ENCODE results near the gene SETD7.

The SETD7 gene

GRCh38 chr4:139556071-139556723 lies at the start of gene SETD7:
SETD7 (minus strand) TSS chr4:139556219; CDS start chr4:139556137, 82 bp downstream.
- DNase-seq (ENCODE audit: low read depth in 1 of 2, low spot score in 1 of 2), result peak; percentile 22 to 40

- DNase-seq (ENCODE audit: low read depth in 1 of 2, low spot score in 1 of 2), result no peak
These were observed 49.5 kb upstream of the SETD7 start for GRCh38 chr4:139605516-139605915.

DNA sequence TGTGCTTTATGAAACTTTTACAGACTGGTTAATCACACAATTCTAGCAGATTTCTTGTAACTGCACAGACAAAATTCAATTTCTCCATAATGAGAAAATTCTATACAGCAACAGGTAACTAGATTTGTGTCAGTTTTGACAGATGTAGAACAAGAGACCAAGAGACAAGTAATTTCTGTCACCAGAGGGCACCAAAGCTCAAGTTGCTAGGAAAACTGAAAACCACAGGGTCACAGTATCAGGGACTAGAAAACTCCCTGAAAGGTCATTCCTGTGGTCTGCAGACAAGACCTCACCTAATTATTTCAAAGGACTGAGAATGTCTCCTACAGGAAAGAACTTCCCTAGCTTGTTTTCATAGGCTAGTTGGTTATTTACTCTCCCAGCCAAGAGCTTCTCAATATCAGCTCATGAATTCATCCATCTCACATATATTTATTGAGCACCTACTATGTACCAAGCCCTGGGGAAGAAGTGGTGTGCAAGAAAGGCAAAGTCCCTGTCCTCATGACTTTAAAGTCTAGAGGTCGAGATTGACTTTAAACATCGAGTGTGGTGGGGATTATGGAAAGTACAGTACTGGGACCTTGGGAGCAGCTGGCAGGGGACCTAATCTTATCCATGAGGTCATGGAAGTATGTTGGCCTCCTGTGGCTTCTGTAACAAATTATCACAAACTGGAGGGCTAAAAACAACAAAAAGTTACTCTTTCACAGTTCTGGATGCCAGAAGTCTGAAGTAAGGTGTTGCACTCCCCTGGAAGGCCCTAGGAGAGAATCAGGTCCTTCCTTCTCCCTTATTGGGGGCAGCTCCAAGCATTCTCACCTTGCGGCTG lies 47.8 kb upstream of the SETD7 start:
- DNase-seq (ENCODE audit: low read depth in 1 of 2, low spot score in 1 of 2), result no peak

GRCh38 chr4:139602776-139603360 lies 46.8 kb upstream of the SETD7 start:
- no peak for DNase-seq (ENCODE audit: low read depth in 1 of 2, low spot score in 1 of 2)

GRCh38 chr4:139600662-139601061 lies 44.6 kb upstream of the SETD7 start:
- DNase-seq (ENCODE audit: low read depth in 1 of 2, low spot score in 1 of 2), result no peak

GRCh38 chr4:139599594-139600374 lies 43.8 kb upstream of the SETD7 start:
- DNase-seq (ENCODE audit: low read depth in 1 of 2, low spot score in 1 of 2), result no peak

GRCh38 chr4:139599076-139599475 lies 43.1 kb upstream of the SETD7 start:
- DNase-seq (ENCODE audit: low read depth in 1 of 2, low spot score in 1 of 2), result no peak

DNA sequence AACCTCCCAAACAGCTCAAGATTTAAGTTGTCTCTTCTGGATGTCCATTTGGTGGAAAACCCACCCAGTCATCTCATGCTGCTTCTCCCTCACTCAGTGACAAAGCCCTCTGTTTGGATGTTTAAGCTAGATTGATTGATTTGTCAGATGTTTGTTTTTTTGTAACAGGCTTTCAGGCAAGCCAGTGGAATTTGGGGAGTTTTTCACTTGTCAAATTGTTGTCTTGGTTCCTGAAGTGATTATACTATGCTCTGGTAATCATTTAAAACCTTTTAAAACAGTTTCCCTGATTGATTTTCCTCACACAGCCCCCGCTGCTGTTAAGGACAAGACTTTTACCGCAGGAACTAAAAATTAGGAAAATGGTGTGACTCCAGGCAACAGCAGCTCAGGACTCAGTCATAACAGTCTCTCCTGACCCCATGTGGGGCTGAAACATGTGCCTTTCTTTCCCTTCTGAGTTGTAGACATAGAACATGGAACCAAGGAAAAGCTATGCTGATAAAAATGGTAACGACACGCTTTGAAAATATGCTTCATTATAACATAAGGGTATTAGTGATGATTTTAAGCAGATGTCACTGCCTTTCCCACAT lies 40.8 kb upstream of the SETD7 start:
- DNase-seq (ENCODE audit: low read depth in 1 of 2, low spot score in 1 of 2), result no peak

DNA sequence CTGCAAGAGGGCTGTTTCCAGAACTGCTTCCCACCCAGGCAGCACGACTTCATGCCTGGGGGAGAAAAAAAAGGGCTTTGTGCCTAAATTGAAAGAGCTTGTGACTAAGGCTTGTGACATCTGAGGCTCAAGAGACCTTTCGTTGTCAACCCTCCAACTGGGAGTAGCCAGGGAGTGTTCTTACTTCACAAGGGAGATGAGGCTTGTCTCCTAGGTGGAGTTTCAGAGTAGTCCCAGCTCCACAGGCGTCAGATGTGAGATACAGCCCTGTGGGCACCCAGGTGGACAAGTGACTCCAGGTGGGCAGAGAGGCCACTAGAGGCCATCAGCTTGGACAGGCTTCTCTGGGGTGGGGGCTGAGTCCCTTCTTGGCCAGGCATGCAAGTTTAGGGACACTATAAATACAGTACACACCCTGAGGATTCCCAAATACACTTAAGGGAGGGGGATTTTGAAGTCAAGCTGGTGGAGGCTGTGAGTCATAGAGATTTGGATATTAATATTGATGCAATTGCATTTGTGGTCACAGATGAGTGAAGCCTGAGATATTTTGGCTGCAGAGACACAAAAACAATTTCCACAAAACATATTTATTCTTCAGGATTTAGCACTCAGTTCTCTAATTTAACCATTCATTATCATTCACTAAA lies 40.1 kb upstream of the SETD7 start:
- no peak for DNase-seq (ENCODE audit: low read depth in 1 of 2, low spot score in 1 of 2)

DNA sequence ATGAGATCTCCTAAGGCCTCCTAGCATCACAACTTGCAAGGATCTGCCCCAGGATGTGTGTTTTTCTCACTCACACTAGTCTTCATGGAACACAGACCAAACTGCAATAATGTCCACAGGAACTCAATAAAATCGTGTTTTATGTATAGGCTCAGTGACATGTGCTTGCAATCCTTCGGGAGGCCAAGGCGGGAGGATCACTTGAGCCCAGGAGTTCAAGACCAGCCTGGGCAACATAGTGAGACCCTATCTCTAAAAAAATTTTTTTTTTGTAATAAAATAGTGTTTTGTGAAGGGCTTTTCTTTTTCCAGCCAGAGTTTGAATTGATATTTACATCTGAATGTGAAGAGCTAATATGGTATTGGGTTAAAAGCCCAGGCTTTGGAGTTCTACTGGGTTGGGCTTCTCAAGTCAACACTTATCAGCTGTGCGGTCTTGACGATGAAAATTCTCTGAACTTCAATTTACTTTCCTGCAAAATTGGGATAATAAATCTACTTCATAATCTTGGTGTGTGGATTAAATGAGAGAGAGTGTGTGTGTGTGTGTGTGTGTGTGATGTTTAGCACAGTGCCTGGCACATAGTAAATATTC lies 38.7 kb upstream of the SETD7 start:
- no peak for DNase-seq (ENCODE audit: low read depth in 1 of 2, low spot score in 1 of 2)

DNA sequence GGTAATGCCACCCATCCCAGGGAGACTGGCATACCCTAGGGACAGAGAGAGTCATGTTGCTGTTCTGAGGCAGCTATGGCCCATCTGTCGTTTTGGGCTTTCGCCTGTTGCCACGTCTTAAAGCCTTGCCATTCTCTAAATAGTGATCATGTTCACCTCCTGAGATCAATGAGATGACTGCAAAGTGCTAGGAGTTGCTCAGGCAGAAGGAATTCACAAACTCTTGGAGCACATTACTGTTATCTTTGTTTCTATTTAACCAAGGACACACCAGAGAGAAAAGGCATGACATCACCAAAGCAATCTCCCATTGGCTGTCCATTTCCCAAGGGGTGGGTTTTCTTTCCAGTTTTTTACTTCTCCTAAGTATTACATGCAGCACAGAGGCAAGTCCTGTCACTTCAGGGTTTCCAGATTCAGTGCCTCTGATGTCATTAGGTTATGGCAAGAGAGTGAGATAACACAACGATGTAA lies 37.1 kb upstream of the SETD7 start:
- no peak for DNase-seq (ENCODE audit: low read depth in 1 of 2, low spot score in 1 of 2)

GRCh38 chr4:139589336-139590018 lies 33.5 kb upstream of the SETD7 start:
- no peak for DNase-seq (ENCODE audit: low read depth in 1 of 2, low spot score in 1 of 2)

DNA sequence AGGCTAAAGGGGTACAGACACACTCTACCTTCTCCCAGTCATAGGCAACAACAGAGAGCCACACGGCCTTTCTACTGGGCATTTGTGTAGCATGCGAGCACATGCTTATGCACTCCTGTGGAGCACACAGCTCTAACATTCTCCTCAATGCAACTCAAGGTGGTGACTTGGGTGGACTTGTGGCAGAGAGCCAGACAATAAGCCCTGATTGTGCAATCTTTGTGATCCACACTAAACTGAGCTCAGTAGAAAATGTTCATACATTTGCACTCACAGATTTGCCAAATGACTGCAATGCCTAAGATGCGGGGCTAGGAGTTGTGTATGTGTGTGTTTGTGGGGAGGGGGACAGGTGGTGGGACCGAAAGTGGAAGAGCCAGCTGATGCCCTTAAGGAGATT lies 31.4 kb upstream of the SETD7 start:
- DNase-seq (ENCODE audit: low read depth in 1 of 2, low spot score in 1 of 2), result no peak

DNA sequence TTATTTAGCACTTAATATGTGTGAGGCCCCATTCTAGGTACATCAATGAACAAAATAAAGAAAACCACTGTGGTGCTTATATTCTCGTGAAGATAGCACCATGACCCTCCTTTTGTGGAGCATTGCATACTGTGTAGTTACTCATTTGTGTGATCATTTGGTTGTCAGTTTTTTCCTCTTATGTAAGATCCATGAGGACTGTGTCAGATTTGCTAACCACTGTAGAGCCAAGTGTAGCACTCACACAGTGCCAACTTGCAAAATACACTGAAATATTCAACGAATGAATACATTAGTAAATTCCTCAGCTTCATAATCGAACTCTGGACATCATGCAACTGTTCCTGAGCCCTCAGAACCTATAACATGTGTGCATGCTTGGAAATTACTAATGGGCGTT lies 29.5 kb upstream of the SETD7 start:
- no peak for DNase-seq (ENCODE audit: low read depth in 1 of 2, low spot score in 1 of 2)

DNA sequence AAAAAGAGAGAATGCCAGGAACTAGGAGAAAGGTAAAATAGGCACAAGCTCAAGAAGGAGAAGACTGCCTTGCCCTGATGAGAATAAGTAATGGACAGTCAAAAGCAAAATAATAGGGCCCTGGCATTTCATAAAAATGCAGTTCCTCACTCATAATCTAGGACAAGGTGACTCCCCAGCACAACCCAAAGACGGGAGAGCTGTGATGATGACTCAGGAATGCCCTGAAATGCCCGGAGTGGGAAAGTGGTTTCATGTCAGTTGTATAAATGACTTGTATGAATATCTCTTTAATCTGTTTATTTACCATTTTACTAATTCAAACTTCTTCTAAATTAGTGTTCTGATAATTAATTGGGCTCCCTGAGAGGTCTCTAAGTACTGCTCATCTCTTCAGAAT lies 28.8 kb upstream of the SETD7 start:
- DNase-seq (ENCODE audit: low read depth in 1 of 2, low spot score in 1 of 2), result no peak

DNA sequence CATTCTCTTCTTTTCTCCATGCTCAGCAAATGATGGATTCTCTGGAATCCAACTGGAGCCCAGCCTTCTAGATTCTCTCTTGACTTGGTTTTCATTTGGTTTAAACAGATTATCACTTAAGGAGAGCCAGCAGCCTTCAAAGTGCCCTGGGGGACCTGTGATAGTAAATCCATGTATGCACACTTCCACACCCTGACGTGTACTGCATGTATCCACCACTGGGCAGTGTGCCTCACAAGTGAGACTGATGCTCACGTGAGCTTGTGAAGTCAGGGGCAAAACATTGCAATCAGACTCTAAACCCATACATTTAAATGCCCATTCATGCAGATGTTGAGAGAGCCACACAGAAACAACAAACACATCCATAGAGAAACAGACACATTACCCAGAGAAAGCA lies 28.0 kb upstream of the SETD7 start:
- no peak for DNase-seq (ENCODE audit: low read depth in 1 of 2, low spot score in 1 of 2)

DNA sequence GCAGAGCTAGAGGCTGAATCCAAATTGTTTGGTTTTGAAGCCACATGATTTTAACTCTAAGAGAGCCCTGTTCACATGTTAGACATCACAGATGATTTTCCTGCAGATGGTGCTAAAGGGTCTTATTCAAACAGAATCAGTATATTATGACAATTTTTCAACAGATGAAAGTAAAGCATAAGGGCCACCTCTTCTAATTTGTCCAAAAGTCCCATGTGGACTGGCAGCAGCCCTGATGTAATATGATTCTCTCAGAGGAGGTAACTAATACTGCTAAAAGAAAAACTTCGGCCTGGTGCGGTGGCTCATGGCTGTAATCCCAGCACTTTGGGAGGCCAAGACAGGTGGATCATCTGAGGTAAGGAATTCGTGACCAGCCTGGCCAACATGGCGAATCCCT lies 26.0 kb upstream of the SETD7 start:
- DNase-seq (ENCODE audit: low read depth in 1 of 2, low spot score in 1 of 2), result no peak

- DNase-seq (ENCODE audit: low read depth in 1 of 2, low spot score in 1 of 2), result no peak
These were observed 25.1 kb upstream of the SETD7 start for GRCh38 chr4:139581096-139581495.

DNA sequence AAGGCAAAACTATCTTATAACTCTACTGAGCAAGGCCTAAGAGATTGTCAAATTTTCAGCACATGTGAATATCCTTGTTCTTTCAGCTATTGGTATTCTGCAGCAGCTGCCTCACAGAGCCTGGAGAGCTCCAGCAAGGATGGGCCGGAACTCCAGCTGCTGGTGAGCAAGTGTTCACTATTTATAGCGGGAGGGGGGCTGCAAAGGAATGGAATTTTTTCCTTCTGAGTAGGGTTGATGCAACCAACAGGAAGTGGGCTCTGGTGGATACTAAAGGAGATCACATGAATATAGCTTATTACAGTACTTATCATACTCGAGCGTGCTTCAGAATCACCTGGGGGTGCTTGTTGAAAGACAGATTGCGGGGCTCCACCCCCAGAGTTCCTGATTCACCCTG lies 20.2 kb upstream of the SETD7 start:
- DNase-seq (ENCODE audit: low read depth in 1 of 2, low spot score in 1 of 2), result no peak

- no peak for DNase-seq (ENCODE audit: low read depth in 1 of 2, low spot score in 1 of 2)
These were observed 19.1 kb upstream of the SETD7 start for GRCh38 chr4:139575072-139575471.
